ENCODE results near the gene DUSP28.
A peak's percentile ranks its signal among the peaks of the same experiment; 100 is the strongest.
"Not testable (repeated sequence)": the region's sequence is repeated elsewhere in the genome, so short reads cannot be mapped to it uniquely, and the experiment has no call there.

Gene DUSP28

GRCh38 chr2:240560084-240560479 lies at the start of gene DUSP28:
TSS of gene DUSP28 (plus strand) at chr2:240560357. CDS start at chr2:240560685, 328 bp downstream.
- peak; percentile 93 for DNase-seq

- DNase-seq = no peak
Measured at GRCh38 chr2:240510513-240511210, 49.5 kb upstream of the DUSP28 start.

GRCh38 chr2:240511351-240512108 lies 48.6 kb upstream of the DUSP28 start:
- DNase-seq = no peak

- no peak for DNase-seq
Measured at GRCh38 chr2:240512109-240512485, 48.1 kb upstream of the DUSP28 start.

GRCh38 chr2:240512666-240513535 lies 47.3 kb upstream of the DUSP28 start:
- DNase-seq = no peak

GRCh38 chr2:240513549-240514287 lies 46.4 kb upstream of the DUSP28 start:
- DNase-seq = peak; percentile 75

GRCh38 chr2:240514631-240515030 lies 45.5 kb upstream of the DUSP28 start:
- DNase-seq = no peak

- DNase-seq = no peak
Measured at GRCh38 chr2:240517342-240517741, 42.8 kb upstream of the DUSP28 start.

- DNase-seq = no peak
Measured at GRCh38 chr2:240518981-240519380, 41.2 kb upstream of the DUSP28 start.

GRCh38 chr2:240519396-240520129 lies 40.6 kb upstream of the DUSP28 start:
- DNase-seq = no peak

- no peak for DNase-seq
Measured at GRCh38 chr2:240520130-240520973, 39.8 kb upstream of the DUSP28 start.

GRCh38 chr2:240520974-240521350 lies 39.2 kb upstream of the DUSP28 start:
- no peak for DNase-seq

GRCh38 chr2:240521885-240522284 lies 38.3 kb upstream of the DUSP28 start:
- DNase-seq = not testable (repeated sequence)

GRCh38 chr2:240522406-240522805 lies 37.8 kb upstream of the DUSP28 start:
- no peak for DNase-seq

- DNase-seq = no peak
Measured at GRCh38 chr2:240523451-240524281, 36.5 kb upstream of the DUSP28 start.

GRCh38 chr2:240524963-240525718 lies 35.0 kb upstream of the DUSP28 start:
- DNase-seq = peak; percentile 5

GRCh38 chr2:240525802-240526201 lies 34.4 kb upstream of the DUSP28 start:
- no peak for DNase-seq

GRCh38 chr2:240526521-240526920 lies 33.6 kb upstream of the DUSP28 start:
- DNase-seq = no peak

- no peak for DNase-seq
Measured at GRCh38 chr2:240527153-240527750, 32.9 kb upstream of the DUSP28 start.
